Liver (tissue), 9 donors: ENCODE data around the gene CD68. TPM values are rescaled to one million over a fixed set of nuclear protein-coding genes. Genes with fewer than 3 reads are reported as not detected.

Experiments used
- DNase-seq: peaks from one replicate; pipeline ENCODE4 v3.0.0-alpha.2; 2017; ENCODE audit warnings: low spot score
- H3K27ac ChIP-seq, 2 donors: one replicate each; pipeline ENCODE4 v1.7.0; 2013; ENCODE audit warnings: inconsistent platforms in 2 of 2, low read length in 2 of 2, control low read depth in 1 of 2, low read depth in 1 of 2, mild to moderate bottlenecking in 1 of 2
- H3K27me3 ChIP-seq, 4 donors: one replicate each; pipeline versions ENCODE4 v1.6.1 to v1.7.0; 2013; ENCODE audit warnings: low read length in 3 of 4, inconsistent platforms in 1 of 4, mild to moderate bottlenecking in 1 of 4, moderate library complexity in 1 of 4; ENCODE audit not compliant: control insufficient read depth in 4 of 4, insufficient read depth in 4 of 4
- H3K36me3 ChIP-seq, 4 donors: one replicate each; pipeline versions ENCODE4 v1.6.1 to v1.7.0; 2013; ENCODE audit warnings: low read length in 3 of 4, mild to moderate bottlenecking in 3 of 4, low read depth in 1 of 4, moderate library complexity in 1 of 4; ENCODE audit not compliant: control insufficient read depth in 4 of 4, insufficient read depth in 3 of 4
- H3K4me1 ChIP-seq, 4 donors: one replicate each; pipeline versions ENCODE4 v1.6.1 to v1.7.0; 2013; ENCODE audit warnings: low read length in 3 of 4, mild to moderate bottlenecking in 3 of 4, moderate library complexity in 1 of 4; ENCODE audit not compliant: control insufficient read depth in 4 of 4, insufficient read depth in 4 of 4
- H3K4me3 ChIP-seq, 3 donors: one replicate each; pipeline versions ENCODE4 v1.6.1 to v1.7.0; 2013; ENCODE audit warnings: low read length in 3 of 3, control low read depth in 1 of 3, low read depth in 1 of 3, mild to moderate bottlenecking in 1 of 3
- H3K9ac ChIP-seq, 2 donors: one replicate each; pipeline ENCODE4 v1.7.0; 2013; ENCODE audit warnings: low read length in 2 of 2, mild to moderate bottlenecking in 2 of 2, moderate library complexity in 2 of 2, control low read depth in 1 of 2, low read depth in 1 of 2
- H3K9me3 ChIP-seq, 4 donors: one replicate each; pipeline versions ENCODE4 v1.6.1 to v1.7.0; 2013; ENCODE audit warnings: low read length in 3 of 4; ENCODE audit not compliant: control insufficient read depth in 4 of 4
- EGR1 ChIP-seq, 2 donors: IDR thresholded peaks; 2 replicates each; pipeline ENCODE4 v1.6.1; 2016 to 2018; ENCODE audit warnings: antibody characterized with exemption in 2 of 2, low read depth in 2 of 2
- FOXA1 ChIP-seq: IDR thresholded peaks from 2 replicates; pipeline ENCODE4 v1.6.1; 2016; ENCODE audit warnings: antibody characterized with exemption
- FOXA2 ChIP-seq: IDR thresholded peaks from 2 replicates; pipeline ENCODE4 v1.6.1; 2016; ENCODE audit warnings: antibody characterized with exemption
- GABPA ChIP-seq, 2 donors: IDR thresholded peaks in 1 of 2; conservative IDR thresholded peaks in 1 of 2; 2 replicates each; pipeline ENCODE4 v1.6.1; 2016; ENCODE audit warnings: antibody characterized with exemption in 2 of 2, mild to moderate bottlenecking in 1 of 2, moderate library complexity in 1 of 2
- HNF4A ChIP-seq, 2 donors: conservative IDR thresholded peaks; 2 replicates each; pipeline ENCODE4 v1.6.1; 2016; ENCODE audit warnings: antibody characterized with exemption in 2 of 2, mild to moderate bottlenecking in 2 of 2
- JUND ChIP-seq, 2 donors: IDR thresholded peaks; 2 replicates each; pipeline ENCODE4 v1.6.1; 2016; ENCODE audit warnings: antibody characterized with exemption in 2 of 2
- NR2F2 ChIP-seq: IDR thresholded peaks from 2 replicates; pipeline ENCODE4 v1.6.1; 2016; ENCODE audit warnings: antibody characterized with exemption
- RAD21 ChIP-seq, 2 donors: IDR thresholded peaks; 2 replicates each; pipeline ENCODE4 v1.6.1; 2016; ENCODE audit warnings: antibody characterized with exemption in 2 of 2, mild to moderate bottlenecking in 2 of 2
- RXRA ChIP-seq, 2 donors: IDR thresholded peaks; 2 replicates each; pipeline ENCODE4 v1.6.1; 2017 to 2018; ENCODE audit warnings: antibody characterized with exemption in 2 of 2, mild to moderate bottlenecking in 1 of 2
- TAF1 ChIP-seq: conservative IDR thresholded peaks from 2 replicates; pipeline ENCODE4 v1.6.1; 2016; ENCODE audit warnings: antibody characterized with exemption, mild to moderate bottlenecking
- YY1 ChIP-seq: IDR thresholded peaks from 2 replicates; pipeline ENCODE4 v1.6.1; 2016; ENCODE audit warnings: antibody characterized with exemption, mild to moderate bottlenecking
- WGBS: extraction: QIAGEN DNeasy Blood & Tissue Kit; methylation state at CpG from one replicate; pipeline ENCODE4 v1.1.7; 2013; 5-methylcytosine and 5-hydroxymethylcytosine counted together
- polyA plus RNA-seq, 2 donors: library from polyadenylated mRNA; stranded (reverse) in 1 of 2; unstranded in 1 of 2; fragments of 200-250 nt in 1 of 2; fragments of >200 nt in 1 of 2; fragmentation: Nextera tagmentation in 1 of 2; extraction: Ambion mirVana in 1 of 2; gene quantifications; one replicate each; pipeline versions ENCODE4 v1.2.1 to v1.2.3, GENCODE V29; 2013 to 2015
- total RNA-seq, 2 donors: library from RNA; depleted of rRNA; stranded (reverse); fragments of >200 nt; gene quantifications; one replicate each; pipeline ENCODE4 v1.2.3, GENCODE V29; 2014
- TF ChIP-seq, protein P1 (sequence below): IDR thresholded peaks from 2 replicates; pipeline ENCODE4 v1.6.1; 2016; ENCODE audit warnings: antibody characterized with exemption, mild to moderate bottlenecking
- TF ChIP-seq, protein P2 (sequence below): IDR thresholded peaks from 2 replicates; pipeline ENCODE4 v1.6.1; 2016; ENCODE audit warnings: antibody characterized with exemption
- TF ChIP-seq, protein P3 (sequence below): IDR thresholded peaks from 2 replicates; pipeline ENCODE4 v1.6.1; 2016; ENCODE audit warnings: antibody characterized with exemption
- donor health status: healthy.
- donor health status: healthy.
- donor health status: healthy.
- donor health status: healthy.
- donor health status: healthy.

Gene CD68
- total and polyA plus RNA-seq, 4 donors = 14.2 to 88.6 (median 33.1) TPM

DNA sequence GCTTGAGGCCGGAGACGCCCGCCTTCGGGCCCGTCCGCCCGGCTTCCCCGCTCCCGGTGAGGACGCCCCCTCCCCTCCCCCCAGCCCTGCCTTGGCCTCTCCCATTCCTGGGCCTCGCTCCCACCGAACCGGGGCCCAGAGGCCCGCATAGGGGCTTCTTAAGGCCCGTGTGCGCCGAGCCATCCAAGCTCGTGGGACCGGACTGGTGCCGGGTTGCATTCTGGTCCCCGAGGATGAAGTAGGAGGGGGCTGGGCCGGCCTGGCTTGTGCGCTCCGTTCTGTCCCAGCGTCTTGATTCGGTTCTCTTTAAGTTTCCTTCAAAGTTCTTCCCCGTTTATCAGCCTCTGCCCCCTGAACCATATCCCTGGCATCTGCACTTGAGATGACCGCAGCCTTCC, 17.2 kb upstream of the CD68 start (continued):
- TF ChIP-seq, protein P1, sequence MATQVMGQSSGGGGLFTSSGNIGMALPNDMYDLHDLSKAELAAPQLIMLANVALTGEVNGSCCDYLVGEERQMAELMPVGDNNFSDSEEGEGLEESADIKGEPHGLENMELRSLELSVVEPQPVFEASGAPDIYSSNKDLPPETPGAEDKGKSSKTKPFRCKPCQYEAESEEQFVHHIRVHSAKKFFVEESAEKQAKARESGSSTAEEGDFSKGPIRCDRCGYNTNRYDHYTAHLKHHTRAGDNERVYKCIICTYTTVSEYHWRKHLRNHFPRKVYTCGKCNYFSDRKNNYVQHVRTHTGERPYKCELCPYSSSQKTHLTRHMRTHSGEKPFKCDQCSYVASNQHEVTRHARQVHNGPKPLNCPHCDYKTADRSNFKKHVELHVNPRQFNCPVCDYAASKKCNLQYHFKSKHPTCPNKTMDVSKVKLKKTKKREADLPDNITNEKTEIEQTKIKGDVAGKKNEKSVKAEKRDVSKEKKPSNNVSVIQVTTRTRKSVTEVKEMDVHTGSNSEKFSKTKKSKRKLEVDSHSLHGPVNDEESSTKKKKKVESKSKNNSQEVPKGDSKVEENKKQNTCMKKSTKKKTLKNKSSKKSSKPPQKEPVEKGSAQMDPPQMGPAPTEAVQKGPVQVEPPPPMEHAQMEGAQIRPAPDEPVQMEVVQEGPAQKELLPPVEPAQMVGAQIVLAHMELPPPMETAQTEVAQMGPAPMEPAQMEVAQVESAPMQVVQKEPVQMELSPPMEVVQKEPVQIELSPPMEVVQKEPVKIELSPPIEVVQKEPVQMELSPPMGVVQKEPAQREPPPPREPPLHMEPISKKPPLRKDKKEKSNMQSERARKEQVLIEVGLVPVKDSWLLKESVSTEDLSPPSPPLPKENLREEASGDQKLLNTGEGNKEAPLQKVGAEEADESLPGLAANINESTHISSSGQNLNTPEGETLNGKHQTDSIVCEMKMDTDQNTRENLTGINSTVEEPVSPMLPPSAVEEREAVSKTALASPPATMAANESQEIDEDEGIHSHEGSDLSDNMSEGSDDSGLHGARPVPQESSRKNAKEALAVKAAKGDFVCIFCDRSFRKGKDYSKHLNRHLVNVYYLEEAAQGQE = no peak

DNA sequence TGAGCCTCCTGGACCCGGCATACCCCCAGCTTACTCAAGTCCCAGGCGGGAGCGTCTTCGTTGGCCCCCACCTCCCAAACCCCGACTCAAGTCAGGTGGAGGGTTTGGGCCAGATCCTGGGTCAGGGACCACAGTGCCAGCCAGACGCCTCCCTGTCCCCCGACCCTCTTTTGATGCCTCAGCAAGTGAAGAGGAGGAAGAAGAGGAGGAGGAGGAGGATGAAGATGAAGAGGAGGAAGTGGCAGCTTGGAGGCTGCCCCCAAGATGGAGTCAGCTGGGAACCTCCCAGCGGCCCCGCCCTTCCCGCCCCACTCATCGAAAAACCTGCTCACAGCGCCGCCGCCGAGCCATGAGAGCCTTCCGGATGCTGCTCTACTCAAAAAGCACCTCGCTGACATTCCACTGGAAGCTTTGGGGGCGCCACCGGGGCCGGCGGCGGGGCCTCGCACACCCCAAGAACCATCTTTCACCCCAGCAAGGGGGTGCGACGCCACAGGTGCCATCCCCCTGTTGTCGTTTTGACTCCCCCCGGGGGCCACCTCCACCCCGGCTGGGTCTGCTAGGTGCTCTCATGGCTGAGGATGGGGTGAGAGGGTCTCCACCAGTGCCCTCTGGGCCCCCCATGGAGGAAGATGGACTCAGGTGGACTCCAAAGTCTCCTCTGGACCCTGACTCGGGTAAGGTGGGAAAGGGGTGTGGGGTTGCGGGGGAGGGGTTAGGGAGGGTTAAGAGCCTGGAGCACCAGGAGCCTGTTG, 16.1 kb upstream of the CD68 start:
- no peaks in the 10 kb centered on the region for H3K9me3 ChIP-seq
- H3K9ac ChIP-seq = no peak overlapping the region
- H3K27ac ChIP-seq = no peak overlapping the region
- DNase-seq = no peak
- peaks cover 4 to 29% (median 12%) of the 10 kb centered on the region in 4 donors for H3K36me3 ChIP-seq
- 93% methylated on average over 30 of the region's 30 CpGs for WGBS
- no peaks in the 10 kb centered on the region for H3K27me3 ChIP-seq
- no peak for TF ChIP-seq TAF1
- no peak for TF ChIP-seq FOXA1
- no peak for TF ChIP-seq NR2F2
- TF ChIP-seq, protein P2, sequence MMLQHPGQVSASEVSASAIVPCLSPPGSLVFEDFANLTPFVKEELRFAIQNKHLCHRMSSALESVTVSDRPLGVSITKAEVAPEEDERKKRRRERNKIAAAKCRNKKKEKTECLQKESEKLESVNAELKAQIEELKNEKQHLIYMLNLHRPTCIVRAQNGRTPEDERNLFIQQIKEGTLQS = no peak
- TF ChIP-seq FOXA2 = no peak
- TF ChIP-seq HNF4A (conservative IDR thresholded peaks at IDR 0.05) = no peak
- TF ChIP-seq GABPA (IDR thresholded peaks at IDR 0.05 in 1 of 2, conservative IDR thresholded peaks at IDR 0.05 in 1 of 2) = no peak
- TF ChIP-seq YY1 = no peak
- TF ChIP-seq JUND (IDR thresholded peaks at IDR 0.05) = no peak
- TF ChIP-seq EGR1 (IDR thresholded peaks at IDR 0.05; ENCODE audit: low read depth in 2 of 2) = no peak
- TF ChIP-seq, protein P1 = no peak
- TF ChIP-seq RXRA (IDR thresholded peaks at IDR 0.05) = no peak
- TF ChIP-seq RAD21 (IDR thresholded peaks at IDR 0.05) = no peak
- peak overlapping the region in 1 of 3 donors; percentile 85 for H3K4me3 ChIP-seq
- H3K4me1 ChIP-seq = peaks cover 10 to 46% (median 35%) of the 10 kb centered on the region in 4 donors

DNA sequence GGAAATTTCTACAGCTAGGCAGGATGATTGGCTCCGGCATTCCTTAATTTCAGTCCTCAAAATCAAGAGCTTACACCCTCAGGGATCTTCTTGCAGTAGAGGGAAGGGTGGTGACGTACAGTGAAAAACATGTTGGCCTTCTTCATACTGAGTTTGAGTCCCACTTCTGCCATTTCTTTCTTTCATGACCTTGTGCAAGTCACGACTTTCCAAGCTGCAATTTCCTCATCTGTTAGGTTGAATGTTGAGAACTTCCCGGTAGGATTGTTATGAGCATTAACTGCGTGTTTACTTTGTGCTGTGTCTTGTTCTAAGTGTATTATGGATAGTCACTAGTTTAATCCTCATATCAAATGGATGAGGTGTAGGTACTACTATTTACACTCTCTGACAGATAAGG, 9.9 kb upstream of the CD68 start:
- no peaks in the 10 kb centered on the region for H3K9me3 ChIP-seq
- 89% methylated on average over 5 of the region's 5 CpGs for WGBS
- no peak for DNase-seq
- TF ChIP-seq RAD21 (IDR thresholded peaks at IDR 0.05) (no peak), FOXA1 (no peak), RXRA (IDR thresholded peaks at IDR 0.05) (no peak), NR2F2 (no peak)
- TF ChIP-seq, protein P2 = no peak
- TF ChIP-seq, protein P3, sequence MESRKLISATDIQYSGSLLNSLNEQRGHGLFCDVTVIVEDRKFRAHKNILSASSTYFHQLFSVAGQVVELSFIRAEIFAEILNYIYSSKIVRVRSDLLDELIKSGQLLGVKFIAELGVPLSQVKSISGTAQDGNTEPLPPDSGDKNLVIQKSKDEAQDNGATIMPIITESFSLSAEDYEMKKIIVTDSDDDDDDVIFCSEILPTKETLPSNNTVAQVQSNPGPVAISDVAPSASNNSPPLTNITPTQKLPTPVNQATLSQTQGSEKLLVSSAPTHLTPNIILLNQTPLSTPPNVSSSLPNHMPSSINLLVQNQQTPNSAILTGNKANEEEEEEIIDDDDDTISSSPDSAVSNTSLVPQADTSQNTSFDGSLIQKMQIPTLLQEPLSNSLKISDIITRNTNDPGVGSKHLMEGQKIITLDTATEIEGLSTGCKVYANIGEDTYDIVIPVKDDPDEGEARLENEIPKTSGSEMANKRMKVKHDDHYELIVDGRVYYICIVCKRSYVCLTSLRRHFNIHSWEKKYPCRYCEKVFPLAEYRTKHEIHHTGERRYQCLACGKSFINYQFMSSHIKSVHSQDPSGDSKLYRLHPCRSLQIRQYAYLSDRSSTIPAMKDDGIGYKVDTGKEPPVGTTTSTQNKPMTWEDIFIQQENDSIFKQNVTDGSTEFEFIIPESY = no peak
- peaks cover 0 to 16% (median 13%) of the 10 kb centered on the region in 4 donors for H3K4me1 ChIP-seq
- no peaks in the 10 kb centered on the region for H3K27me3 ChIP-seq
- peaks cover 5 to 43% (median 22%) of the 10 kb centered on the region in 4 donors for H3K36me3 ChIP-seq
- no peak overlapping the region for H3K9ac ChIP-seq
- H3K4me3 ChIP-seq = no peak overlapping the region
- H3K27ac ChIP-seq = no peak overlapping the region
